Measurements from ENCODE around the gene DGKE. TPM values are rescaled to one million over a fixed set of nuclear protein-coding genes. Genes with fewer than 3 reads are reported as not detected.

The DGKE gene
- total RNA-seq, 1 donor from 2014 or later: 5.4 TPM

DNA sequence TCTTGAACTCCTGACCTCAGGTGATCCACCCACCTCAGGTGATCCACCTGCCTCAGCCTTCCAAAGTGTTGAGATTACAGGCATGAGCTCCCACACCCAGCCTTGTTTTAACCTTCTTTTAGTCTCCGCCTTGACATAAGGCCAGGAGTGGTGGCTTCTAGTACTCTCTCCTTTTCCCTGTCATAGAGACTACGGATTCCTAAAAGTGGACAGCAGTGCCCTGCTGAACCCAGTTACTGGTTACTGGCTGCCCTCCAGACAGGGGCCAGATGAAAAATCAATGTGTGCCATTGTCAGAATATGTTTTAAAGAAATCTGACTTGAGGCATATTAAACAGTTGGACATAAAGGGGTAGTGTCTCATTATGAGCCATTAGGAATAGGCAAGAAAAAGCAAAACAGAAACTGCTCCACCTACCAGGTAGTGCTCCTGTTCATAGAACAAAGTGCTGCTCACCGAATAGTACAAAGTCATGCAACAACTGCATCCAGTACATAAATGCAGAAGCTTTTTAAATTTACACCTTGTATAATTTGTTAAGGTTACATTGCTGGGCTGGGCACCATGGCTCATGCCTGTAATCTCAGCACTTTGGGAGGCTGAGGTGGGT is 47.8 kb downstream of the DGKE start:
- H3K36me3 Mint-ChIP-seq (ENCODE audit: low read depth): peaks cover 9% of the 10 kb centered on the region
- H3K4me1 Mint-ChIP-seq: peaks cover 12% of the 10 kb centered on the region
- no peak overlapping the region for H3K27ac Mint-ChIP-seq (ENCODE audit: unreplicated experiment)
- H3K4me3 Mint-ChIP-seq: no peak overlapping the region
- no peaks in the 10 kb centered on the region for H3K27me3 Mint-ChIP-seq (ENCODE audit: low read depth)
- DNase-seq (ENCODE audit: low read depth, low spot score): no peak
- TF ChIP-seq, protein P1, sequence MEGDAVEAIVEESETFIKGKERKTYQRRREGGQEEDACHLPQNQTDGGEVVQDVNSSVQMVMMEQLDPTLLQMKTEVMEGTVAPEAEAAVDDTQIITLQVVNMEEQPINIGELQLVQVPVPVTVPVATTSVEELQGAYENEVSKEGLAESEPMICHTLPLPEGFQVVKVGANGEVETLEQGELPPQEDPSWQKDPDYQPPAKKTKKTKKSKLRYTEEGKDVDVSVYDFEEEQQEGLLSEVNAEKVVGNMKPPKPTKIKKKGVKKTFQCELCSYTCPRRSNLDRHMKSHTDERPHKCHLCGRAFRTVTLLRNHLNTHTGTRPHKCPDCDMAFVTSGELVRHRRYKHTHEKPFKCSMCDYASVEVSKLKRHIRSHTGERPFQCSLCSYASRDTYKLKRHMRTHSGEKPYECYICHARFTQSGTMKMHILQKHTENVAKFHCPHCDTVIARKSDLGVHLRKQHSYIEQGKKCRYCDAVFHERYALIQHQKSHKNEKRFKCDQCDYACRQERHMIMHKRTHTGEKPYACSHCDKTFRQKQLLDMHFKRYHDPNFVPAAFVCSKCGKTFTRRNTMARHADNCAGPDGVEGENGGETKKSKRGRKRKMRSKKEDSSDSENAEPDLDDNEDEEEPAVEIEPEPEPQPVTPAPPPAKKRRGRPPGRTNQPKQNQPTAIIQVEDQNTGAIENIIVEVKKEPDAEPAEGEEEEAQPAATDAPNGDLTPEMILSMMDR (conservative IDR thresholded peaks at IDR 0.05): no peak
- H3K9me3 Mint-ChIP-seq: peaks cover 10% of the 10 kb centered on the region

- H3K4me1 Mint-ChIP-seq: peaks cover 12% of the 10 kb centered on the region
- H3K36me3 Mint-ChIP-seq (ENCODE audit: low read depth): peaks cover 24% of the 10 kb centered on the region
- peaks cover 10% of the 10 kb centered on the region for H3K9me3 Mint-ChIP-seq
- H3K4me3 Mint-ChIP-seq: no peak overlapping the region
- H3K27me3 Mint-ChIP-seq (ENCODE audit: low read depth): no peaks in the 10 kb centered on the region
- H3K27ac Mint-ChIP-seq (ENCODE audit: unreplicated experiment): no peak overlapping the region
- DNase-seq (ENCODE audit: low read depth, low spot score): no peak
- TF ChIP-seq, protein P1 (conservative IDR thresholded peaks at IDR 0.05): no peak
These were observed 49.7 kb downstream of the DGKE start for GRCh38 chr17:56883616-56884015.

DNA sequence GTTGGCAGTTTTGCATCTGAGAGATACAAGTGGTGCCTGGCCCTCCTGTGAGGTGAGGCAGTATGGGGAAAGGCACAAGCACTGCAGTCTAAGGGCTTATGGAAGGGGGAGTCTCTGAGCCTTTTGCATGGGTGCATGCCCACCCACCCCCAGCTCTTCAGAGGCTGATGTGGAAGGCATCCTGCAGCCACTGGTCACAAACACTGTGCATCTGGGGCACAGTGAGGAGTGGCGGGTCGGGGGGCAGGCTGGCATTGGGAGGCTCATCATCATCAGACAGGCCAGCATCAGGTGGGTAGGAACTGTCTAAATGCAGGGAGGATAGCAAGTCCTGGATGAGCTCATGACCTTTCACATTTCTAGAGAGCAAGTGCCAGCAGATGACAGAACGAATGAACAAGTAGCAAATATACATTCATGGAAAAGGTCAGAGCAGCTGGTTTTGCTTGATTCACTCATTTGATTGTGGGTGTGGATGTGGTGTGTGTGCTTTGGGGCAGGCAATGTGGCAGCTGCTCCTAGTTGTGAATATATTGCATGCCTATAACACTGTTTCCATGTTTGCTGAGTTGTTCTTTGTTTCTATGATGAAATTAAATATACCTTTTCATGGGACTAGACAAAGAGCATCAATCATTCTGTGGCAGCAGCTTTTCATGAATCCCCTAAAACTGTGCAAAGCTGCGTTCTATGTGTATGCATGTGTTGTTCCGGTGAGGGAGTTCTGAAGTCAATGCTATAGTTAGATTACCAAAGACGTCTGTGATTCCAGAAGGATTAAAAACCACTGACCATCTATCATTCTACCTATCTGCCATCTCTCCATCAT is 50.7 kb downstream of the DGKE start:
- H3K9me3 Mint-ChIP-seq: peaks cover 10% of the 10 kb centered on the region
- no peaks in the 10 kb centered on the region for H3K27me3 Mint-ChIP-seq (ENCODE audit: low read depth)
- H3K4me1 Mint-ChIP-seq: peaks cover 12% of the 10 kb centered on the region
- H3K36me3 Mint-ChIP-seq (ENCODE audit: low read depth): peaks cover 27% of the 10 kb centered on the region
- no peak for DNase-seq (ENCODE audit: low read depth, low spot score)
- no peak overlapping the region for H3K27ac Mint-ChIP-seq (ENCODE audit: unreplicated experiment)
- no peak overlapping the region for H3K4me3 Mint-ChIP-seq
- TF ChIP-seq, protein P1 (conservative IDR thresholded peaks at IDR 0.05): no peak

DNA sequence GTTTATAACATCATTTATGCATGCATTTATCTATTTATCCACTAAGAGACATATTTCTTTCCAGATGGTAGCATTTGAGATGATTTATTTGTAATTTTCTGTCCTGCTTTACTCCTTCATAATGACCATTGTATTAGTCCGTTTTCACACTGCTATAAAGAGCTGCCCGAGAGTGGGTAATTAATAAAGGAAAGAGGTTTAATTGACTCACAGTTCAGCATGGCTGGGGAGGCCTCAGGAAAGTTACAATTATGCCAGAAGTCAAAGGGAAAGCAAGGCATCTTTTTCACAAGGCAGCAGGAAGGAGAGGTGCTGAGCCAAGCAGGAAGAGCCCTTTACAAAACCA is 51.3 kb downstream of the DGKE start:
- Mint-ChIP-seq H3K9me3 (peaks cover 9% of the 10 kb centered on the region), H3K4me3 (no peak overlapping the region), H3K27ac (ENCODE audit: unreplicated experiment) (peak overlapping the region; percentile 1), H3K36me3 (ENCODE audit: low read depth) (peaks cover 29% of the 10 kb centered on the region), H3K27me3 (ENCODE audit: low read depth) (no peaks in the 10 kb centered on the region), H3K4me1 (peaks cover 12% of the 10 kb centered on the region)
- TF ChIP-seq, protein P1 (conservative IDR thresholded peaks at IDR 0.05): no peak
- no peak for DNase-seq (ENCODE audit: low read depth, low spot score)

DNA sequence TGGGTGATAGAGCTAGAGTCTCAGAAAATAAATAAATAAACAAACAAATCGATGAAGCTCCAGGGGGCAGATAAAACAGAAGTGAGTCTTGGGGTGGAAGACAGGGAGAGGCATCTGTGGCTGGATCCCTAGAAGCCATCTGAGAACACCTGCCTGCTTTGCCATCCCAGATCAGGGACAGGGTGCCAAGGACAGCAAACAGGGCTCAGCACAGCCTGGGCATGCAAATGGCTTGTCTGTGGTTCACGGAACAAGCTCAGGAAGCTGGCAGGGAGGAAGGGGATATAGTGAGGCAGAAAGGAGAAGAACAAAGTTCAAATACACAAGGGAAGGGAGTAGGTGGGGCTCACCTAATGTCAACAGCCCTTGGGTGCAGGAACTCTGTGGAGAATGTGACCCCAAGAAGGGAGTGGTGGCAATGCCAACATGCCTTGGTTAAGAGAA is 52.4 kb downstream of the DGKE start:
- TF ChIP-seq, protein P1 (conservative IDR thresholded peaks at IDR 0.05): no peak

More for the DNA sequence above, 52.4 kb downstream of the DGKE start:
- H3K36me3 Mint-ChIP-seq (ENCODE audit: low read depth): peaks cover 33% of the 10 kb centered on the region
- H3K4me3 Mint-ChIP-seq: no peak overlapping the region
- H3K4me1 Mint-ChIP-seq: peaks cover 12% of the 10 kb centered on the region
- peaks cover 9% of the 10 kb centered on the region for H3K9me3 Mint-ChIP-seq
- no peak for DNase-seq (ENCODE audit: low read depth, low spot score)
- peak overlapping the region; percentile 93 for H3K27ac Mint-ChIP-seq (ENCODE audit: unreplicated experiment)
- no peaks in the 10 kb centered on the region for H3K27me3 Mint-ChIP-seq (ENCODE audit: low read depth)
